Ovary (tissue), 3 donors: Measurements from ENCODE around the gene NYAP2.

Source experiments
- POLR2A ChIP-seq: fragments of 450-650 bp; IDR thresholded peaks from one replicate; pipeline ENCODE4 v1.6.1; 2017; ENCODE audit warnings: antibody characterized with exemption, mild to moderate bottlenecking, moderate library complexity
- TF ChIP-seq, protein P1 (sequence below), 3 donors: fragments of 450-650 bp in 2 of 3; fragments of 200-600 bp in 1 of 3; IDR thresholded peaks; one replicate each; pipeline versions ENCODE4 v1.5.1 to v1.8.0; 2016 to 2022; ENCODE audit warnings: antibody characterized with exemption in 3 of 3, mild to moderate bottlenecking in 1 of 3
- donor health status: DM: no; HTN: no; CAD: no.

DNA sequence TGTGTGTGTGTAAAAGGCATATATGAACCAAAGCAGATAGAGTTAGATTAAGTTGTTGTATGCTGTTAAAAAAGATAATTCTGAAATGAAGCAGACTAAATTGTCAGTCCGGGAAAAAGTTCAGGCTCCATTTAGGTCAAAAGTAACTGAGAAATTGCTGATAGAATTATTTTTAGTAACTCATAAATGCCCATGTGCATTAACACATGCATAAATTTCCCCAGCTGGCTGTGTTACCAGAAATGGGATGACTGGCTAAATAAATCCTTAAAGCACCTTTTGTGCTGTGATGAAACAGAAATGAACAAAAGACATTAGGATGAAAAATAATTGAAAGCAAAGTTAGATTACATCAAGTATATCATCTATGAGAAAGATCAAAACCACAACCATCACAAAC, 111.3 kb downstream of the NYAP2 start:
- TF ChIP-seq, protein P1, sequence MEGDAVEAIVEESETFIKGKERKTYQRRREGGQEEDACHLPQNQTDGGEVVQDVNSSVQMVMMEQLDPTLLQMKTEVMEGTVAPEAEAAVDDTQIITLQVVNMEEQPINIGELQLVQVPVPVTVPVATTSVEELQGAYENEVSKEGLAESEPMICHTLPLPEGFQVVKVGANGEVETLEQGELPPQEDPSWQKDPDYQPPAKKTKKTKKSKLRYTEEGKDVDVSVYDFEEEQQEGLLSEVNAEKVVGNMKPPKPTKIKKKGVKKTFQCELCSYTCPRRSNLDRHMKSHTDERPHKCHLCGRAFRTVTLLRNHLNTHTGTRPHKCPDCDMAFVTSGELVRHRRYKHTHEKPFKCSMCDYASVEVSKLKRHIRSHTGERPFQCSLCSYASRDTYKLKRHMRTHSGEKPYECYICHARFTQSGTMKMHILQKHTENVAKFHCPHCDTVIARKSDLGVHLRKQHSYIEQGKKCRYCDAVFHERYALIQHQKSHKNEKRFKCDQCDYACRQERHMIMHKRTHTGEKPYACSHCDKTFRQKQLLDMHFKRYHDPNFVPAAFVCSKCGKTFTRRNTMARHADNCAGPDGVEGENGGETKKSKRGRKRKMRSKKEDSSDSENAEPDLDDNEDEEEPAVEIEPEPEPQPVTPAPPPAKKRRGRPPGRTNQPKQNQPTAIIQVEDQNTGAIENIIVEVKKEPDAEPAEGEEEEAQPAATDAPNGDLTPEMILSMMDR (IDR thresholded peaks at IDR 0.05): no peak
- TF ChIP-seq POLR2A: no peak
